Endodermal cell (in vitro differentiated cells): Measurements from ENCODE around the gene TOMM20L. TPM values are rescaled to one million over a fixed set of nuclear protein-coding genes. Genes with fewer than 3 reads are reported as not detected.
"Not testable (repeated sequence)": the region's sequence is repeated elsewhere in the genome, so short reads cannot be mapped to it uniquely, and the experiment has no call there.

Source experiments
- DNase-seq: peaks from one replicate; pipeline ENCODE4 v3.0.0-alpha.2; 2017
- H3K27ac ChIP-seq: 2 replicates; pipeline ENCODE4 v1.5.1; 2013; ENCODE audit warnings: mild to moderate bottlenecking, low read depth, low read length, moderate library complexity
- H3K27me3 ChIP-seq: 2 replicates; pipeline ENCODE4 v1.6.1; 2013; ENCODE audit warnings: mild to moderate bottlenecking, low read length, moderate library complexity; ENCODE audit not compliant: insufficient read depth, control insufficient read depth, poor library complexity, severe bottlenecking
- H3K36me3 ChIP-seq: 2 replicates; pipeline ENCODE4 v1.7.0; 2013; ENCODE audit warnings: mild to moderate bottlenecking, low read length, moderate library complexity; ENCODE audit not compliant: control insufficient read depth, insufficient read depth
- H3K4me1 ChIP-seq: one replicate; pipeline ENCODE4 v1.7.0; 2013; ENCODE audit warnings: low read length; ENCODE audit not compliant: control insufficient read depth, insufficient read depth
- H3K4me3 ChIP-seq: 2 replicates; pipeline ENCODE4 v1.5.1; 2013; ENCODE audit warnings: mild to moderate bottlenecking, low read length, moderate library complexity
- H3K9ac ChIP-seq: 2 replicates; pipeline ENCODE4 v1.6.1; 2013; ENCODE audit warnings: mild to moderate bottlenecking, low read length, moderate library complexity; ENCODE audit not compliant: poor library complexity, severe bottlenecking; ENCODE audit errors: extremely low read depth
- H3K9me3 ChIP-seq: 2 replicates; pipeline ENCODE4 v1.6.1; 2013; ENCODE audit warnings: mild to moderate bottlenecking, low read length, moderate library complexity; ENCODE audit not compliant: control insufficient read depth
- H3K27ac Mint-ChIP-seq: 2 replicates; pipeline ENCODE4 v1.8.0; 2020; ENCODE audit warnings: mixed read lengths
- H3K27me3 Mint-ChIP-seq: 2 replicates; pipeline ENCODE4 v1.8.0; 2021; ENCODE audit warnings: mild to moderate bottlenecking, mixed read lengths; ENCODE audit not compliant: insufficient read depth
- H3K36me3 Mint-ChIP-seq: 2 replicates; pipeline ENCODE4 v1.8.0; 2020; ENCODE audit warnings: low read depth, mixed read lengths
- H3K4me1 Mint-ChIP-seq: 2 replicates; pipeline ENCODE4 v1.8.0; 2020; ENCODE audit warnings: mixed read lengths
- H3K4me3 Mint-ChIP-seq: 2 replicates; pipeline ENCODE4 v1.8.0; 2020; ENCODE audit warnings: mild to moderate bottlenecking, moderate library complexity, mixed read lengths
- H3K9me3 Mint-ChIP-seq: 2 replicates; pipeline ENCODE4 v1.8.0; 2020; ENCODE audit warnings: mild to moderate bottlenecking, mixed read lengths
- WGBS, 2 experiments: methylation state at CpG; one replicate each; pipeline versions ENCODE4 v1.1.5 to v1.1.7; 2013; ENCODE audit warnings: missing lambda C conversion rate in 2 of 2, mixed read lengths in 1 of 2; ENCODE audit not compliant: insufficient coverage in 1 of 2, insufficient read length in 1 of 2; 5-methylcytosine and 5-hydroxymethylcytosine counted together
- total RNA-seq, 2 donors: library from RNA; stranded (reverse); fragmentation: NEBNext Ultra II Directional in 1 of 2; extraction: Animal tissue kit (Norgen Biotek cat#: 25700) in 1 of 2; gene quantifications; 2 replicates in 1 of 2; 3 replicates in 1 of 2; pipeline ENCODE4 v1.2.1, GENCODE V29; 2021
- TF ChIP-seq, protein P1 (sequence below): fragments of 200-600 bp; sonication (generic); conservative IDR thresholded peaks from 2 replicates; pipeline ENCODE4 v1.5.0; 2021; ENCODE audit warnings: antibody characterized with exemption, mild to moderate bottlenecking

TOMM20L gene
- total RNA-seq, 2 donors from 2014 or later, result not detected

DNA sequence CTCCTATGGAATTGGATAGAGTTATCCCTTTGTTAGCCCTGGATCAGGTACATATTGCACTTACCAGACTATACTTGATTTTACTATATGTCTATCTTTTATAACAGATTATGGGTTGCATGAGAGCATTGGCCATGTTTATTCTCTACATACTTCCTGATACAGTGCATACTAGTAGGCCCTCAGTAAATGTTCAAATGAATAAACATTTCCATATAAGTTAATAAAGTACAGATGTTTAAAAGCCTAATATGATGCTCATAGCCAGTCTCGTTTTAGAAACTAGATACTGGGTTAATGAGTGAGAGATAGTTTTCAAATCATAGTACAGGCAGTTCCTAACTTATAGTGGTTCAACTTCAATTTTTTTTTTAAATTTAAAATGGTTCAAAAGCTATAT lies 39.5 kb upstream of the TOMM20L start:
- Mint-ChIP-seq H3K9me3 (no peaks in the 10 kb centered on the region), H3K4me1 (peaks cover 5% of the 10 kb centered on the region), H3K27me3 (no peaks in the 10 kb centered on the region), H3K4me3 (no peak overlapping the region), H3K27ac (no peak overlapping the region), H3K36me3 (peaks cover 55% of the 10 kb centered on the region)
- H3K9ac ChIP-seq, result no peak overlapping the region
- H3K9me3 ChIP-seq, result no peaks in the 10 kb centered on the region
- no peak for DNase-seq
- H3K27ac ChIP-seq, result no peak overlapping the region
- no peak overlapping the region for H3K4me3 ChIP-seq
- no peaks in the 10 kb centered on the region for H3K4me1 ChIP-seq
- WGBS, 2 experiments, result 75 to 80% methylated on average over 1 of the region's 1 CpG
- no peaks in the 10 kb centered on the region for H3K27me3 ChIP-seq
- TF ChIP-seq, protein P1, sequence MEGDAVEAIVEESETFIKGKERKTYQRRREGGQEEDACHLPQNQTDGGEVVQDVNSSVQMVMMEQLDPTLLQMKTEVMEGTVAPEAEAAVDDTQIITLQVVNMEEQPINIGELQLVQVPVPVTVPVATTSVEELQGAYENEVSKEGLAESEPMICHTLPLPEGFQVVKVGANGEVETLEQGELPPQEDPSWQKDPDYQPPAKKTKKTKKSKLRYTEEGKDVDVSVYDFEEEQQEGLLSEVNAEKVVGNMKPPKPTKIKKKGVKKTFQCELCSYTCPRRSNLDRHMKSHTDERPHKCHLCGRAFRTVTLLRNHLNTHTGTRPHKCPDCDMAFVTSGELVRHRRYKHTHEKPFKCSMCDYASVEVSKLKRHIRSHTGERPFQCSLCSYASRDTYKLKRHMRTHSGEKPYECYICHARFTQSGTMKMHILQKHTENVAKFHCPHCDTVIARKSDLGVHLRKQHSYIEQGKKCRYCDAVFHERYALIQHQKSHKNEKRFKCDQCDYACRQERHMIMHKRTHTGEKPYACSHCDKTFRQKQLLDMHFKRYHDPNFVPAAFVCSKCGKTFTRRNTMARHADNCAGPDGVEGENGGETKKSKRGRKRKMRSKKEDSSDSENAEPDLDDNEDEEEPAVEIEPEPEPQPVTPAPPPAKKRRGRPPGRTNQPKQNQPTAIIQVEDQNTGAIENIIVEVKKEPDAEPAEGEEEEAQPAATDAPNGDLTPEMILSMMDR, result no peak
- H3K36me3 ChIP-seq, result peaks cover 75% of the 10 kb centered on the region

DNA sequence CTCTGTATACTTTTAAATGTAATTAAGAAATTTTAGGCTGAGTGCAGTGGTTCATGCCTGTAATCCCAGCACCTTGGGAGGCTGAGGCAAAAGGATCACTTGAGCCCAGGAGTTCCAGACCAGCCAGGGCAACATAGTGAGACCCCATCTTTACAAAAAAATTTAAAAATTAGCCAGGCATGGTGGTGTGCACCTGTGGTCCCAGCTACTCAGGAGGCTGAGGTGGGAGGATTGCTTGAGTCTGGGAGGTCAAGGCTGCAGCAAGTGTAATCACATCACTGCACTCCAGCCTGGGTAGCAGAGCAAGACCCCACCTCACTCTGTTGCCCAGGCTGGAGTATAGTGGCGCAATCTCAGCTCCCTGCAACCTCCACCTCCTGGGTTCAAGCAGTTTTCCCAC lies 33.5 kb upstream of the TOMM20L start:
- 100% methylated on average over 1 of the region's 1 CpG for WGBS, 2 experiments
- DNase-seq, H3K27ac ChIP-seq, H3K4me1 ChIP-seq, H3K27ac Mint-ChIP-seq, H3K27me3 ChIP-seq, H3K4me1 Mint-ChIP-seq, H3K4me3 Mint-ChIP-seq, H3K9me3 ChIP-seq, H3K27me3 Mint-ChIP-seq, H3K9me3 Mint-ChIP-seq, H3K4me3 ChIP-seq, H3K9ac ChIP-seq: not testable (repeated sequence)
- H3K36me3 ChIP-seq, result peaks cover 73% of the 10 kb centered on the region
- peaks cover 53% of the 10 kb centered on the region for H3K36me3 Mint-ChIP-seq

DNA sequence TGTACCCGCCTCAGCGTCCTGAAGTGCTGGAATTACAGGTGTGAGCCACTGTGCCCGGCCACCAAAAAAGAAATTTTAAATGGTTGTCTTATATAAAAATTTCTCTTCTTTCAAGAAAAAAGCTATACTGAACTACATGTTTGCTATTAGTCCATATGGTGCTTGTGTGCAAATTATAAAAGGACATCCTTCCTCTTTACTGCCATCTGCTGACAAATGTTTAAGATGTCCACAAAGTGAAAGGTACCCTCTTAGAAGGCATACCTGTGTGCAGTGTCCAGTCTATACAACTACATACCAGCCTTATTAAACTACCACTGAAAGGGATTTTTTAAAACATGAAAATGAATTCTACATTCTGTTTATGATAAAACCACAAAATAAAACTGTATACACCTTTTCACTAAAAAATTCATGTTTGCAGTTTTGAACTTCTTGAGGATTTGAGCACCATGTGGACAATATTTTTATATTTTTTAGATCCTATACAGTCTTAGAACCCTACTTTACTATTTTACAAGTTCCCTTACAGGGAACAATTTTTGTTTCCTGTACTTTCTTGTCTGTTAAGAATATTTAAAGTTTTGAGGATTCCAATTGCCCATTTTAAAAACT lies 32.8 kb upstream of the TOMM20L start:
- no peaks in the 10 kb centered on the region for H3K9me3 ChIP-seq
- no peak overlapping the region for H3K4me3 Mint-ChIP-seq
- no peak for DNase-seq

More for the DNA sequence above, 32.8 kb upstream of the TOMM20L start:
- TF ChIP-seq, protein P1, result peak; percentile 57
- no peaks in the 10 kb centered on the region for H3K27me3 Mint-ChIP-seq
- H3K4me3 ChIP-seq, result no peak overlapping the region
- no peak overlapping the region for H3K27ac Mint-ChIP-seq
- peaks cover 57% of the 10 kb centered on the region for H3K36me3 Mint-ChIP-seq
- no peak overlapping the region for H3K27ac ChIP-seq
- H3K4me1 ChIP-seq, result no peaks in the 10 kb centered on the region
- H3K9ac ChIP-seq, result no peak overlapping the region
- H3K36me3 ChIP-seq, result peaks cover 74% of the 10 kb centered on the region
- no peaks in the 10 kb centered on the region for H3K4me1 Mint-ChIP-seq
- no peaks in the 10 kb centered on the region for H3K9me3 Mint-ChIP-seq
- WGBS, 2 experiments, result 95% methylated on average over 3 of the region's 3 CpGs; no CpG with 5 or more reads in 1 of the 2 experiments
- no peaks in the 10 kb centered on the region for H3K27me3 ChIP-seq
